A549 (cell line): ENCODE results near the gene SCTR.

Experiments
- BHLHE40 ChIP-seq: IDR thresholded peaks from 2 replicates; pipeline ENCODE4 v1.6.1; 2012; ENCODE audit warnings: low read depth, low read length, inconsistent platforms
- CEBPB ChIP-seq, 2 experiments: fragments of >200 bp in 1 of 2; sonication (Bioruptor Twin) in 1 of 2; formaldehyde crosslinking in 1 of 2; IDR thresholded peaks; 2 replicates each; pipeline ENCODE4 v1.6.1; 2012 to 2016
- CHD2 ChIP-seq: fragments of 150-350 bp; IDR thresholded peaks from 2 replicates; pipeline ENCODE4 v1.6.1; 2014; ENCODE audit warnings: low read length; ENCODE audit not compliant: partially characterized antibody
- CTCF ChIP-seq: fragments of >200 bp; sonication (Bioruptor Twin); formaldehyde crosslinking; IDR thresholded peaks from 3 replicates; pipeline ENCODE4 v1.5.1; 2016
- EP300 ChIP-seq, 2 experiments: fragments of >200 bp; sonication (Bioruptor Twin); formaldehyde crosslinking; IDR thresholded peaks; 2 replicates in 1 of 2; 3 replicates in 1 of 2; pipeline ENCODE4 v1.6.1; 2016 to 2017
- POLR2A ChIP-seq: IDR thresholded peaks from 2 replicates; pipeline ENCODE4 v1.6.1; 2012; ENCODE audit warnings: mild to moderate bottlenecking, low read length
- RAD21 ChIP-seq, 2 experiments: fragments of >200 bp in 1 of 2; sonication (Bioruptor Twin) in 1 of 2; formaldehyde crosslinking in 1 of 2; IDR thresholded peaks in 1 of 2; conservative IDR thresholded peaks in 1 of 2; 2 replicates in 1 of 2; 3 replicates in 1 of 2; pipeline ENCODE4 v1.6.1; 2012 to 2018; ENCODE audit warnings: inconsistent platforms in 1 of 2
- ZSCAN20 ChIP-seq: fragments of 250-450 bp; sonication (Bioruptor Pico); IDR thresholded peaks from 2 replicates; pipeline ENCODE4 v1.8.0; 2022; ENCODE audit warnings: mild to moderate bottlenecking, moderate library complexity
- TF ChIP-seq, protein P1 (sequence below): fragments of 250-450 bp; sonication (Bioruptor Pico); IDR thresholded peaks from 2 replicates; pipeline ENCODE4 v1.5.0; 2021; ENCODE audit warnings: mild to moderate bottlenecking, moderate library complexity, borderline replicate concordance

- TF ChIP-seq BHLHE40 = no peak
- no peak for TF ChIP-seq CTCF
- no peak for TF ChIP-seq CEBPB (IDR thresholded peaks at IDR 0.05)
- TF ChIP-seq, protein P1, sequence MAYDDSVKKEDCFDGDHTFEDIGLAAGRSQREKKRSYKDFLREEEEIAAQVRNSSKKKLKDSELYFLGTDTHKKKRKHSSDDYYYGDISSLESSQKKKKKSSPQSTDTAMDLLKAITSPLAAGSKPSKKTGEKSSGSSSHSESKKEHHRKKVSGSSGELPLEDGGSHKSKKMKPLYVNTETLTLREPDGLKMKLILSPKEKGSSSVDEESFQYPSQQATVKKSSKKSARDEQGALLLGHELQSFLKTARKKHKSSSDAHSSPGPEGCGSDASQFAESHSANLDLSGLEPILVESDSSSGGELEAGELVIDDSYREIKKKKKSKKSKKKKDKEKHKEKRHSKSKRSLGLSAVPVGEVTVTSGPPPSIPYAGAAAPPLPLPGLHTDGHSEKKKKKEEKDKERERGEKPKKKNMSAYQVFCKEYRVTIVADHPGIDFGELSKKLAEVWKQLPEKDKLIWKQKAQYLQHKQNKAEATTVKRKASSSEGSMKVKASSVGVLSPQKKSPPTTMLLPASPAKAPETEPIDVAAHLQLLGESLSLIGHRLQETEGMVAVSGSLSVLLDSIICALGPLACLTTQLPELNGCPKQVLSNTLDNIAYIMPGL (CRISPR knock-in tag) = no peak
- TF ChIP-seq CHD2 = no peak
- no peak for TF ChIP-seq EP300 (IDR thresholded peaks at IDR 0.05)
- no peak for TF ChIP-seq RAD21 (conservative IDR thresholded peaks at IDR 0.05 in 1 of 2, IDR thresholded peaks at IDR 0.05 in 1 of 2)
- TF ChIP-seq POLR2A = no peak
- no peak for TF ChIP-seq ZSCAN20 (CRISPR knock-in tag)
These were observed 97.9 kb downstream of the SCTR start for GRCh38 chr2:119426396-119426675.
